Progenitor cell of endocrine pancreas (in vitro differentiated cells): ENCODE measurements around the gene RUVBL1. TPM values are rescaled to one million over a fixed set of nuclear protein-coding genes. Genes with fewer than 3 reads are reported as not detected.

Experiments used
- DNase-seq: peaks from one replicate; pipeline ENCODE4 v3.0.0; 2021; ENCODE audit warnings: low spot score; ENCODE audit not compliant: unreplicated experiment
- H3K27ac Mint-ChIP-seq: 2 replicates; pipeline ENCODE4 v1.8.0; 2021; ENCODE audit warnings: mild to moderate bottlenecking, moderate library complexity, mixed read lengths
- H3K27me3 Mint-ChIP-seq: 2 replicates; pipeline ENCODE4 v1.8.0; 2021; ENCODE audit warnings: mixed read lengths
- H3K36me3 Mint-ChIP-seq: 2 replicates; pipeline ENCODE4 v1.8.0; 2022; ENCODE audit warnings: mixed read lengths; ENCODE audit not compliant: insufficient read depth
- H3K4me1 Mint-ChIP-seq: 2 replicates; pipeline ENCODE4 v1.8.0; 2021; ENCODE audit warnings: low read depth, mixed read lengths
- H3K4me3 Mint-ChIP-seq: 2 replicates; pipeline ENCODE4 v1.8.0; 2021; ENCODE audit warnings: low read depth, mild to moderate bottlenecking, moderate library complexity, mixed read lengths
- H3K9me3 Mint-ChIP-seq: 2 replicates; pipeline ENCODE4 v1.8.0; 2021; ENCODE audit warnings: low read depth, mixed read lengths
- total RNA-seq: library from RNA; stranded (reverse); gene quantifications from 2 replicates; pipeline ENCODE4 v1.2.1, GENCODE V29; 2021
- TF ChIP-seq, protein P1 (sequence below): fragments of 200-600 bp; sonication (generic); IDR thresholded peaks from one replicate; pipeline ENCODE4 v1.5.0; 2021; ENCODE audit warnings: antibody characterized with exemption, mild to moderate bottlenecking; ENCODE audit not compliant: unreplicated experiment

RUVBL1 gene
- total RNA-seq, 1 donor from 2014 or later: 53.6 TPM

GRCh38 chr3:128112357-128112968 is 11.1 kb downstream of the RUVBL1 start:
- TF ChIP-seq, protein P1, sequence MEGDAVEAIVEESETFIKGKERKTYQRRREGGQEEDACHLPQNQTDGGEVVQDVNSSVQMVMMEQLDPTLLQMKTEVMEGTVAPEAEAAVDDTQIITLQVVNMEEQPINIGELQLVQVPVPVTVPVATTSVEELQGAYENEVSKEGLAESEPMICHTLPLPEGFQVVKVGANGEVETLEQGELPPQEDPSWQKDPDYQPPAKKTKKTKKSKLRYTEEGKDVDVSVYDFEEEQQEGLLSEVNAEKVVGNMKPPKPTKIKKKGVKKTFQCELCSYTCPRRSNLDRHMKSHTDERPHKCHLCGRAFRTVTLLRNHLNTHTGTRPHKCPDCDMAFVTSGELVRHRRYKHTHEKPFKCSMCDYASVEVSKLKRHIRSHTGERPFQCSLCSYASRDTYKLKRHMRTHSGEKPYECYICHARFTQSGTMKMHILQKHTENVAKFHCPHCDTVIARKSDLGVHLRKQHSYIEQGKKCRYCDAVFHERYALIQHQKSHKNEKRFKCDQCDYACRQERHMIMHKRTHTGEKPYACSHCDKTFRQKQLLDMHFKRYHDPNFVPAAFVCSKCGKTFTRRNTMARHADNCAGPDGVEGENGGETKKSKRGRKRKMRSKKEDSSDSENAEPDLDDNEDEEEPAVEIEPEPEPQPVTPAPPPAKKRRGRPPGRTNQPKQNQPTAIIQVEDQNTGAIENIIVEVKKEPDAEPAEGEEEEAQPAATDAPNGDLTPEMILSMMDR: no peak
- DNase-seq: no peak
- Mint-ChIP-seq H3K9me3 (no peaks in the 10 kb centered on the region), H3K27me3 (no peaks in the 10 kb centered on the region), H3K4me1 (peaks cover 6% of the 10 kb centered on the region), H3K4me3 (no peak overlapping the region), H3K27ac (no peak overlapping the region), H3K36me3 (peaks cover 18% of the 10 kb centered on the region)

GRCh38 chr3:128111147-128111546 is 12.5 kb downstream of the RUVBL1 start:
- H3K36me3 Mint-ChIP-seq: peaks cover 26% of the 10 kb centered on the region
- no peak overlapping the region for H3K27ac Mint-ChIP-seq

DNA sequence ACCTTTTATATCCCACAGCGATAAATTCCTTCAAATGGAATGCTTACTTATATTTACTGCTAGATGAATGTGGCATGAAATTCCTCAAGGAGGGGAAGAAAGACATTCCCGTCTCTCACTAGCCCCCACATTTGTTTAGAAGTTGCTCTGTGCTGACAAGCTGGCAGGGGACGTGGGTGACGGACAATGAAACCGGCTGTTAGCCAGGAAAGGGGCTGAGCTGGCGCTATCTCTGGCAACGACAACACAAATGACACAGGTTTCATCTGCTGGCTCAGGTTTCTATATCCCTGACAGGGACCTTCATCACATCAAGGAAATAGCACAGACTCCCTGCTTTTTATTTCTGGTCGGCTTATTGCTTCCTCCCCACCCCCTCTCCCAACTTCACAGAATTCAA is 15.8 kb downstream of the RUVBL1 start:
- Mint-ChIP-seq H3K9me3 (no peaks in the 10 kb centered on the region), H3K4me1 (peaks cover 11% of the 10 kb centered on the region), H3K27ac (no peak overlapping the region), H3K36me3 (peaks cover 25% of the 10 kb centered on the region), H3K4me3 (no peak overlapping the region), H3K27me3 (no peaks in the 10 kb centered on the region)
- DNase-seq: no peak
- TF ChIP-seq, protein P1: no peak

More at GRCh38 chr3:128111147-128111546, 12.5 kb downstream of the RUVBL1 start:
- TF ChIP-seq, protein P1: no peak
- no peaks in the 10 kb centered on the region for H3K27me3 Mint-ChIP-seq
- H3K4me3 Mint-ChIP-seq: no peak overlapping the region
- no peak for DNase-seq
- no peaks in the 10 kb centered on the region for H3K9me3 Mint-ChIP-seq
- peaks cover 11% of the 10 kb centered on the region for H3K4me1 Mint-ChIP-seq

- Mint-ChIP-seq H3K36me3 (peaks cover 33% of the 10 kb centered on the region), H3K9me3 (no peaks in the 10 kb centered on the region)
These were observed 20.4 kb downstream of the RUVBL1 start for GRCh38 chr3:128103136-128103676.

GRCh38 chr3:128100638-128101037 is 23.0 kb downstream of the RUVBL1 start:
- H3K4me1 Mint-ChIP-seq: peaks cover 13% of the 10 kb centered on the region
- TF ChIP-seq, protein P1: no peak

More at GRCh38 chr3:128103136-128103676, 20.4 kb downstream of the RUVBL1 start:
- H3K27ac Mint-ChIP-seq: no peak overlapping the region
- peaks cover 19% of the 10 kb centered on the region for H3K4me1 Mint-ChIP-seq
- TF ChIP-seq, protein P1: no peak
- H3K4me3 Mint-ChIP-seq: no peak overlapping the region
- no peak for DNase-seq
- H3K27me3 Mint-ChIP-seq: no peaks in the 10 kb centered on the region

More at GRCh38 chr3:128100638-128101037, 23.0 kb downstream of the RUVBL1 start:
- Mint-ChIP-seq H3K9me3 (no peaks in the 10 kb centered on the region), H3K27ac (no peak overlapping the region), H3K4me3 (no peak overlapping the region), H3K36me3 (peaks cover 39% of the 10 kb centered on the region), H3K27me3 (no peaks in the 10 kb centered on the region)
- DNase-seq: no peak
